ENCODE results near the gene NFX1.

DNA sequence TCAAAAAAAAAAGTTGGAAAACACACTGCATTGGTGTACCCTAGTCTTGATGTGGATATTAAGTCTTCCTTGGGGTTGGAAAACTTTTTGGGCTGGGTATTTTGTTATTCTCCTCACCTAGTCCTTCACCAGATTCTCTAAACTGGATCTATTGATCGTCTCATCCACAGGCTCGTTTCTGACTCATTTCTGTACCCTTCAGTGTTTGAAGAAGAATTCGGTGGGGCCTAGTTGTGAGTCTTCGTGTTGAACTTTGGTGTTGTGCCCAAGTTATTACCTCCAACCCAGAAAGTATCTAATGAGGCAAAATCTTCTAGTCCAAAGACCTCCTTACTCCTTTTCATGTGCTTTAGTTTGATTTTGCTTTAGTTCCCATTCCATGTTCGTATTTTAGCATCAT is 1.6 kb downstream of the NFX1 start:
- no peak for TF ChIP-seq HDGF (IDR thresholded peaks at IDR 0.05)
- TF ChIP-seq TAF1 (IDR thresholded peaks at IDR 0.05; ENCODE audit: borderline replicate concordance, low read depth, low read length) = no peak
- TF ChIP-seq, protein P1, sequence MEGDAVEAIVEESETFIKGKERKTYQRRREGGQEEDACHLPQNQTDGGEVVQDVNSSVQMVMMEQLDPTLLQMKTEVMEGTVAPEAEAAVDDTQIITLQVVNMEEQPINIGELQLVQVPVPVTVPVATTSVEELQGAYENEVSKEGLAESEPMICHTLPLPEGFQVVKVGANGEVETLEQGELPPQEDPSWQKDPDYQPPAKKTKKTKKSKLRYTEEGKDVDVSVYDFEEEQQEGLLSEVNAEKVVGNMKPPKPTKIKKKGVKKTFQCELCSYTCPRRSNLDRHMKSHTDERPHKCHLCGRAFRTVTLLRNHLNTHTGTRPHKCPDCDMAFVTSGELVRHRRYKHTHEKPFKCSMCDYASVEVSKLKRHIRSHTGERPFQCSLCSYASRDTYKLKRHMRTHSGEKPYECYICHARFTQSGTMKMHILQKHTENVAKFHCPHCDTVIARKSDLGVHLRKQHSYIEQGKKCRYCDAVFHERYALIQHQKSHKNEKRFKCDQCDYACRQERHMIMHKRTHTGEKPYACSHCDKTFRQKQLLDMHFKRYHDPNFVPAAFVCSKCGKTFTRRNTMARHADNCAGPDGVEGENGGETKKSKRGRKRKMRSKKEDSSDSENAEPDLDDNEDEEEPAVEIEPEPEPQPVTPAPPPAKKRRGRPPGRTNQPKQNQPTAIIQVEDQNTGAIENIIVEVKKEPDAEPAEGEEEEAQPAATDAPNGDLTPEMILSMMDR (IDR thresholded peaks at IDR 0.05 in 2 of 3, conservative IDR thresholded peaks at IDR 0.05 in 1 of 3; ENCODE audit: control insufficient read depth in 2 of 3, extremely low read depth in 1 of 3, insufficient read depth in 1 of 3, low read depth in 3 of 3, low read length in 3 of 3) = no peak
- no peak for TF ChIP-seq FOS (IDR thresholded peaks at IDR 0.05; ENCODE audit: borderline replicate concordance, extremely low read depth, insufficient read length)
- TF ChIP-seq RCOR1 (conservative IDR thresholded peaks at IDR 0.05; ENCODE audit: low read depth, low read length) = no peak
- no peak for TF ChIP-seq ZBED1 (IDR thresholded peaks at IDR 0.05; ENCODE audit: borderline replicate concordance)

All from GM12878 (cell line).